ENCODE measurements around the gene DENND2D.
"Not testable (repeated sequence)": the region's sequence is repeated elsewhere in the genome, so short reads cannot be mapped to it uniquely, and the experiment has no call there.

The DENND2D gene

DNA sequence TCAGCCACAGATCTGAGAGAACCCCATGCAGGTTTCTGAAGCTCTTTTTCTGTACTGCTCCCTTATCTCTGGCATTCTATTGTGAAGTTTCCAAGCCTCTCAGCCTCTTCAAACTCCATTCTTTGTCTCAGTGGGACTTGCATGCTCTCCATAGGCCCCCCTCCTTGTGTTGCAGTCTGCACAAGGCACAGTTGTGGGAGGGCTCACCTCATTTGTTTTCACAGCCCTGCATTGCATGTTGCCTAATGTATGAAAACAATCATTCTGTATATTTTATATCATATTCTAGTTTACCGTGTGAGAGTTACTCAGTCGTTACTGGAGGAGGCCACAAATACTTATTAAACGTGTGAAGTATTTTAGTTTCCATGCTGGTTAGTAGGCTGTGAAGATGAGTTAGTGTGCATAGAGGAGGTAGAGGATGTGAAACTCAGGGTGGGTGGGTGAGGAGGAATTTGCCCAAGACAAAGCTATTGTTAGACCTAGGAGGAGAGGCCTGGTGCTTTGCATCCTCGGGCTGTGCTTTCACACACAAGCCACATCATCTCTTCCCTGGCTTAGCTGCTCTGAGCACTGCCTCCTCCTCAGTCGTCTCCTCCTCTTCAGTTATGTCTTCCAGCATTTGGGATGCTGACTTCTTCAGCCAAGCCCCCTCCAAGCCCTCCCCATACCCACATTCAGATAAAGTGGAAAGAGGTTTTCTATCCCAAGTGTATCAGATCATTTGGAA lies 19.3 kb upstream of the DENND2D start:
- TF ChIP-seq, protein P1, sequence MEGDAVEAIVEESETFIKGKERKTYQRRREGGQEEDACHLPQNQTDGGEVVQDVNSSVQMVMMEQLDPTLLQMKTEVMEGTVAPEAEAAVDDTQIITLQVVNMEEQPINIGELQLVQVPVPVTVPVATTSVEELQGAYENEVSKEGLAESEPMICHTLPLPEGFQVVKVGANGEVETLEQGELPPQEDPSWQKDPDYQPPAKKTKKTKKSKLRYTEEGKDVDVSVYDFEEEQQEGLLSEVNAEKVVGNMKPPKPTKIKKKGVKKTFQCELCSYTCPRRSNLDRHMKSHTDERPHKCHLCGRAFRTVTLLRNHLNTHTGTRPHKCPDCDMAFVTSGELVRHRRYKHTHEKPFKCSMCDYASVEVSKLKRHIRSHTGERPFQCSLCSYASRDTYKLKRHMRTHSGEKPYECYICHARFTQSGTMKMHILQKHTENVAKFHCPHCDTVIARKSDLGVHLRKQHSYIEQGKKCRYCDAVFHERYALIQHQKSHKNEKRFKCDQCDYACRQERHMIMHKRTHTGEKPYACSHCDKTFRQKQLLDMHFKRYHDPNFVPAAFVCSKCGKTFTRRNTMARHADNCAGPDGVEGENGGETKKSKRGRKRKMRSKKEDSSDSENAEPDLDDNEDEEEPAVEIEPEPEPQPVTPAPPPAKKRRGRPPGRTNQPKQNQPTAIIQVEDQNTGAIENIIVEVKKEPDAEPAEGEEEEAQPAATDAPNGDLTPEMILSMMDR (IDR thresholded peaks at IDR 0.05; ENCODE audit: low read depth, low read length): no peak
- Histone ChIP-seq H3K27me3 (peaks cover 4% of the 10 kb centered on the region; the same call in 1 of the 2 replicates), H3K4me1 (no peaks in the 10 kb centered on the region), H3K4me3 (ENCODE audit: low read depth, low read length) (no peak overlapping the region), H3K36me3 (no peaks in the 10 kb centered on the region), H3K9me3 (no peaks in the 10 kb centered on the region)
- no peak for DNase-seq

DNA sequence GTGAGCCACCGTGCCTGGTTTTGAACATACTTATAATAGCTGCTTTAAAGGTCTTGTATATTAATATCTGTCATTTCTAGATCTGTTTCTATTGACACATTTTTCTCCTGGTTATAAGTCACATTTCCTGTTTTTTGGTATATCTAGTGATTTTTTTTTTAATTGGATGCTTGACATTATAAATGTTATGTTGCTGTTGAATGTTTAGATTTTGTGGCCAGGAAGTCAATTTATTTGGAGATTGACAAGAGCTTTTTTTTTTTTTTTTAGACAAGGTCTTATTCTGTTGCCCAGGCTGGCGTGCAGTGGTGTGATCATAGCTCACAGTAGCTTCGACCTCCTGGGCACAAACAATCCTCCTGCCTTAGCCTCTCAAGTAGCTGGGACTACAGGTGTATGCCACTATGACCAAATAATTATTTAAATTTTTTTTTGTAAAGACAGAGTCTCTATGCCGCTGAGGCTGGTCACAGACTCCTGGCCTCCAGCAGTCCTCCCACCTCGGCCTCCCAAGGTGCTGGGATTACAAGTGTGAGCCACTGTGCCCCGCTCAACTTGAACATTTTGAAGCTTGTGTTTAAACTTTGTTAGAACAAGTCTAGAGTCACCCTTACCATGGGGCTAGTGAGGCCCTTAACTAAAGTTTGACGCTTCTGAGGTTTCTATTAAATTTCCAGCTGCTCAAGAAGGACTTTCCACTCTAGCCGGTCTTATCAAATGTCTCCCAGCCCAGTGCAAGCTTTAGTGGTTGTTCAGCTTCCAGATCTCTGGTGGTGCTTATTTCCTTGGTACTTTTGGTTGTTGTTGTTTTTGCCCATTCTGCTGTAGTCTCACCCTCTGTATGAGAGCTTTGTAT lies 18.5 kb upstream of the DENND2D start:
- H3K4me1 ChIP-seq: no peaks in the 10 kb centered on the region
- TF ChIP-seq, protein P1 (IDR thresholded peaks at IDR 0.05; ENCODE audit: low read depth, low read length): no peak
- H3K9me3 ChIP-seq: no peaks in the 10 kb centered on the region
- H3K27me3 ChIP-seq: 0 out of 2 replicates have a peak, but pooled peaks cover under 1% of the 10 kb centered on the region
- no peak for DNase-seq
- H3K36me3 ChIP-seq: no peaks in the 10 kb centered on the region
- H3K4me3 ChIP-seq (ENCODE audit: low read depth, low read length): no peak overlapping the region

DNA sequence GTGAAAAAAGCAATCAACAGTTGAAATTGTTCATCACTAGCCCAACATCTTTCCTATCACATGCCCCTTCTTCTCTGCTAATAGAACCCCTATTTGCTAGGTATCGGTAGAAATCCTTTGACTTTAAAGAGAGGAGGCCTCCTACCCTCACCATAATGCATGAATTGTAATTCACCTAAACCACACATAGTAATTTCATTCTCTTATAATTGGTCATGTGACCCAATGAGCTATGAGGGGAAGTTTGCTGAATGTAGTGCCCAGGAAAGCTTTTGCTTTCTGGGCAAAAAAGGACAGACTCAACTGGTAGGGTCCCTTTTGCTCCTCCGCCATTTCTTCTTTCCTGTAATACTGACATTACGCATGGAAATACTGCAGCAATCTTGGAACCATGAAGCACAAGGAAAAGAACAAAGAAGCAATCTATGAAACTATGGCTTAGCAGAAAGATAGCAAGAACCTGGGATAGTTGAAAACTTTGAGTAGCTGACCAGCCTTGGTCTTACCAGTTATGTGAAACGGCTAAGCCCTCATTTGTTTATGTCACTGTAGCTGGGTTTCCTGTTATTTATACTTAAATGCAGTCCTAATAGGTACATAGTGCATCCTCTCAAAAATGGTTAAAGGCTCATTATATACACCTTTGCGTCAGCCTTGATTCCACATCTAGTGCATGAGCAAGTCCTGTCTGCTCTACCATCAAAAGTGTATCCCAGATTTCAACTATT lies 16.9 kb upstream of the DENND2D start:
- TF ChIP-seq, protein P1 (IDR thresholded peaks at IDR 0.05; ENCODE audit: low read depth, low read length): no peak
- Histone ChIP-seq H3K36me3 (no peaks in the 10 kb centered on the region), H3K4me1 (no peaks in the 10 kb centered on the region), H3K4me3 (ENCODE audit: low read depth, low read length) (no peak overlapping the region), H3K9me3 (no peaks in the 10 kb centered on the region), H3K27me3 (no peaks in the 10 kb centered on the region; the same call in 1 of the 2 replicates)
- DNase-seq: no peak

DNA sequence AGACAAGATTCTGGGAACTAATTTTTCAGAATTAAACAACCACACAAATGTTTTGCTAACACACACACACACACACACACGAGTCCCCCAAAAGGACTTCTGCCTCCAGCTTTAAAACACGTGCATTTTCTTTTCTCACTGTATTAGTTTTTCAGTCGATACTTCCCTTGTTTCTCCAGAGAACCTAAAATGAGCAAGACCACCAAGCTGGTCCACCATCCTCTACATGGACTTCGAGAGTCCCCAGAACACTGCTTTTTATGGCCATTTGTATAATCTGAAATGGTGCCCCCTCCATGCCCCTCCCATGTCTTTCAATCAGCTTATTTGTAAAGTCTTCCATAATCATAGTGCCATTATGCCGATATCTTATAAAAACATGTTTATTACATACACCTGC lies 16.3 kb upstream of the DENND2D start:
- no peaks in the 10 kb centered on the region; the same call in 1 of the 2 replicates for H3K27me3 ChIP-seq
- H3K4me3 ChIP-seq (ENCODE audit: low read depth, low read length): no peak overlapping the region
- H3K36me3 ChIP-seq: no peaks in the 10 kb centered on the region
- TF ChIP-seq, protein P1 (IDR thresholded peaks at IDR 0.05; ENCODE audit: low read depth, low read length): no peak
- DNase-seq: no peak
- H3K9me3 ChIP-seq: no peaks in the 10 kb centered on the region
- no peaks in the 10 kb centered on the region for H3K4me1 ChIP-seq

DNA sequence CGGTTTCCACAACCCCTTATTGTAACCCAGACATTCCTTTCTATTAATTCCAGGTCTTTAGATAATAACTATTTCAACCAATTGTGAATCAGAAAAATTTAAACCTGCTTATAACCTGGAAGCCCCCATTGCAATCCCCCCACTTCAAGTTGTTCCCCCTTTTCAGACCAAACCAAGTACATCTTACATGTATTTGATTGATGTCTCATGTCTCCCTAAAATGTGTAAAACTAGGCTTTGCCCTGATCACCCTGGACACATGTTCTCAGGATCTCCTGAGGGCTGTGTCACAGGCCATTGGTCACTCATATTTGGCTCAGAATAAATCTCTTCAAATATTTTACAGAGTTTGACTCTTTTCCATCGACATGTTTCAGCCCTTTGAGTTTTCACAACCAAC lies 14.8 kb upstream of the DENND2D start:
- H3K9me3 ChIP-seq; H3K4me3 ChIP-seq (ENCODE audit: low read depth, low read length); DNase-seq; H3K36me3 ChIP-seq; H3K27me3 ChIP-seq; H3K4me1 ChIP-seq: not testable (repeated sequence)

DNA sequence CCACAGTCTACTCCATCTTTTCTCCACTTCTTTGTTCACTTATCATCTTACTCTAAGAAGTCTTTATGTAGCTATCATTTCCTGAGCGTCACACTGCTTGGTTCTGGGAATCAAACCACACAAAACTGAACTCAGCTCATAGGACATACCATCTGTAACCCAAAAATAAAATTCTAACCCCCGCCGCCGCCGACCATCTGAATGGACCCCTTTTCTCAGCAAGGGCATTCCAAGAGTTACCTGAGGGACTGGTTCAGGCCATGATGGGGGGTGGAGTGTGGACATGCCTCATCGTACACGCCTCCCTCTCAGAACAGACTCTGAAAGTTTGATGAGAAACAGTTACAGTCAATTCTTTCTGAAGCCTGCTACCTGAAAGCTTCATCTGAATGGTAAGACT lies 14.4 kb upstream of the DENND2D start:
- no peaks in the 10 kb centered on the region for H3K36me3 ChIP-seq
- no peaks in the 10 kb centered on the region for H3K9me3 ChIP-seq
- TF ChIP-seq, protein P1 (IDR thresholded peaks at IDR 0.05; ENCODE audit: low read depth, low read length): no peak
- peaks cover 3% of the 10 kb centered on the region for H3K27me3 ChIP-seq
- no peaks in the 10 kb centered on the region for H3K4me1 ChIP-seq
- H3K4me3 ChIP-seq (ENCODE audit: low read depth, low read length): no peak overlapping the region
- DNase-seq: no peak

All from BE2C (cell line).